Smooth muscle cell (in vitro differentiated cells): Measurements from ENCODE around the gene KCND3. TPM values are rescaled to one million over a fixed set of nuclear protein-coding genes. Genes with fewer than 3 reads are reported as not detected.

ENCODE experiments used
- DNase-seq: peaks from one replicate; lab custom pipeline; 2025; ENCODE audit not compliant: unreplicated experiment; lab: John Stamatoyannopoulos, UW
- H2AFZ ChIP-seq: fragments of 200-600 bp; sonication (generic); 2 replicates; pipeline ENCODE4 v1.6.0; 2016; ENCODE audit warnings: antibody characterized with exemption, low read depth, mild to moderate bottlenecking
- H3F3A ChIP-seq: fragments of 200-600 bp; sonication (generic); 2 replicates; pipeline ENCODE4 v1.6.0; 2017; ENCODE audit warnings: antibody characterized with exemption, low read depth
- H3K27ac ChIP-seq: fragments of 200-600 bp; sonication (generic); 2 replicates; pipeline ENCODE4 v1.5.1; 2016; ENCODE audit warnings: low read depth, mild to moderate bottlenecking
- H3K27me3 ChIP-seq: fragments of 200-600 bp; sonication (generic); 2 replicates; pipeline ENCODE4 v1.6.1; 2016; ENCODE audit warnings: low read depth, mild to moderate bottlenecking
- H3K36me3 ChIP-seq: fragments of 200-600 bp; sonication (generic); 2 replicates; pipeline ENCODE4 v1.5.1; 2016; ENCODE audit warnings: low read depth
- H3K4me1 ChIP-seq: fragments of 200-600 bp; sonication (generic); 2 replicates; pipeline ENCODE4 v1.5.1; 2016; ENCODE audit warnings: low read depth
- H3K4me2 ChIP-seq: fragments of 200-600 bp; sonication (generic); 2 replicates; pipeline ENCODE4 v1.6.0; 2016; ENCODE audit warnings: mild to moderate bottlenecking
- H3K4me3 ChIP-seq: fragments of 200-600 bp; sonication (generic); 2 replicates; pipeline ENCODE4 v1.5.1; 2016; ENCODE audit warnings: mild to moderate bottlenecking
- H3K79me2 ChIP-seq: fragments of 200-600 bp; sonication (generic); 2 replicates; pipeline ENCODE4 v1.6.0; 2016; ENCODE audit warnings: low read depth, mild to moderate bottlenecking
- H3K9ac ChIP-seq: fragments of 200-600 bp; sonication (generic); 2 replicates; pipeline ENCODE4 v1.6.0; 2016; ENCODE audit warnings: low read depth
- H3K9me3 ChIP-seq: fragments of 200-600 bp; sonication (generic); replicated peaks from 2 replicates; pipeline ENCODE4 v1.5.1; 2016; ENCODE audit warnings: low read depth
- H4K20me1 ChIP-seq: fragments of 200-600 bp; sonication (generic); 2 replicates; pipeline ENCODE4 v1.6.0; 2016; ENCODE audit warnings: low read depth
- WGBS: methylation state at CpG from one replicate; pipeline ENCODE4 v1.1.7; 2016; ENCODE audit warnings: low lambda C conversion rate; 5-methylcytosine and 5-hydroxymethylcytosine counted together
- polyA plus RNA-seq: library from polyadenylated mRNA; unstranded; fragments of >200 nt; fragmentation: Nextera tagmentation; extraction: Ambion mirVana; gene quantifications from 2 replicates; pipeline ENCODE4 v1.2.1, GENCODE V29; 2016
- total RNA-seq: library from RNA; depleted of rRNA; stranded (reverse); fragments of >200 nt; gene quantifications from 2 replicates; pipeline ENCODE4 v1.2.3, GENCODE V29; 2014
- TF ChIP-seq, protein P1 (sequence below): fragments of 200-600 bp; sonication (generic); IDR thresholded peaks from 2 replicates; pipeline ENCODE4 v1.5.1; 2017; ENCODE audit warnings: borderline replicate concordance, mild to moderate bottlenecking, antibody characterized with exemption; ENCODE audit not compliant: insufficient read depth, poor library complexity, severe bottlenecking

KCND3 gene
- total and polyA plus RNA-seq, 2 experiments from 2014 or later = 0.97 to 2.2 TPM

GRCh38 chr1:111842411-111842810, 147.1 kb downstream of the KCND3 start:
- WGBS = 92% methylated on average over 3 of the region's 3 CpGs
- TF ChIP-seq, protein P1, sequence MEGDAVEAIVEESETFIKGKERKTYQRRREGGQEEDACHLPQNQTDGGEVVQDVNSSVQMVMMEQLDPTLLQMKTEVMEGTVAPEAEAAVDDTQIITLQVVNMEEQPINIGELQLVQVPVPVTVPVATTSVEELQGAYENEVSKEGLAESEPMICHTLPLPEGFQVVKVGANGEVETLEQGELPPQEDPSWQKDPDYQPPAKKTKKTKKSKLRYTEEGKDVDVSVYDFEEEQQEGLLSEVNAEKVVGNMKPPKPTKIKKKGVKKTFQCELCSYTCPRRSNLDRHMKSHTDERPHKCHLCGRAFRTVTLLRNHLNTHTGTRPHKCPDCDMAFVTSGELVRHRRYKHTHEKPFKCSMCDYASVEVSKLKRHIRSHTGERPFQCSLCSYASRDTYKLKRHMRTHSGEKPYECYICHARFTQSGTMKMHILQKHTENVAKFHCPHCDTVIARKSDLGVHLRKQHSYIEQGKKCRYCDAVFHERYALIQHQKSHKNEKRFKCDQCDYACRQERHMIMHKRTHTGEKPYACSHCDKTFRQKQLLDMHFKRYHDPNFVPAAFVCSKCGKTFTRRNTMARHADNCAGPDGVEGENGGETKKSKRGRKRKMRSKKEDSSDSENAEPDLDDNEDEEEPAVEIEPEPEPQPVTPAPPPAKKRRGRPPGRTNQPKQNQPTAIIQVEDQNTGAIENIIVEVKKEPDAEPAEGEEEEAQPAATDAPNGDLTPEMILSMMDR = no peak

DNA sequence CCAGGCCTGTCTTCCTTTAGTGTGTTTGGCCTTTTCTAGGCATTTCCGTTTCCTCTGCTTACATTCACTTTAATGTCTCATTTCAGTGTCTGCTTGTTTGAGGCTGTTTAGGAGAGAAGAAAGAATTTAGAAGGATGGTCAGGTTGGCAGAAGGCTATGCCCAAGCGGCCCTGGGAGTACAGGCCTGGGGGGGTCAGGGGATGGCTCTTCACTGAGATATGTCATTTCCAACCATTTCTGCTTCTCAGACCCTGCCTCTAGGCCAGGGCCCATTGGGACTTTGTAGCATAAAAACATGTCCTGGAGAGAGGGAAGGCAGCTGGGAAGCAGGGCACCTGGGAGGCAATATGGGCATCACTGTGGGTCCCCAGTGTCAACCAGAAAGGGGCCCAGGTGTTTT, 147.7 kb downstream of the KCND3 start:
- Histone ChIP-seq H3K4me1 (no peaks in the 10 kb centered on the region), H3K9ac (no peak overlapping the region), H3K4me2 (no peak overlapping the region), H3K27me3 (no peaks in the 10 kb centered on the region), H3K4me3 (no peak overlapping the region), H3K27ac (no peak overlapping the region), H4K20me1 (no peaks in the 10 kb centered on the region), H3F3A (no peaks in the 10 kb centered on the region), H3K9me3 (no peaks in the 10 kb centered on the region), H3K79me2 (no peaks in the 10 kb centered on the region), H2AFZ (no peak overlapping the region), H3K36me3 (no peaks in the 10 kb centered on the region)
- WGBS = 93% methylated on average over 2 of the region's 2 CpGs
- DNase-seq = no peak
- TF ChIP-seq, protein P1 = no peak

More at GRCh38 chr1:111842411-111842810, 147.1 kb downstream of the KCND3 start:
- Histone ChIP-seq H4K20me1 (no peaks in the 10 kb centered on the region), H3K4me2 (no peak overlapping the region), H3K79me2 (no peaks in the 10 kb centered on the region), H3K4me1 (no peaks in the 10 kb centered on the region), H3K36me3 (no peaks in the 10 kb centered on the region), H2AFZ (no peak overlapping the region), H3K27ac (no peak overlapping the region), H3K9ac (no peak overlapping the region), H3K27me3 (no peaks in the 10 kb centered on the region), H3K9me3 (no peaks in the 10 kb centered on the region), H3F3A (no peaks in the 10 kb centered on the region), H3K4me3 (no peak overlapping the region)
- DNase-seq = no peak

GRCh38 chr1:111841189-111841588, 148.3 kb downstream of the KCND3 start:
- Histone ChIP-seq H2AFZ (no peak overlapping the region), H3K9me3 (no peaks in the 10 kb centered on the region), H3K27me3 (no peaks in the 10 kb centered on the region), H3K36me3 (no peaks in the 10 kb centered on the region), H3F3A (no peaks in the 10 kb centered on the region), H3K4me2 (no peak overlapping the region), H4K20me1 (no peaks in the 10 kb centered on the region), H3K9ac (no peak overlapping the region), H3K4me1 (no peaks in the 10 kb centered on the region), H3K4me3 (no peak overlapping the region), H3K27ac (no peak overlapping the region), H3K79me2 (no peaks in the 10 kb centered on the region)
- TF ChIP-seq, protein P1 = no peak
- WGBS = 87% methylated on average over 7 of the region's 7 CpGs
- no peak for DNase-seq

DNA sequence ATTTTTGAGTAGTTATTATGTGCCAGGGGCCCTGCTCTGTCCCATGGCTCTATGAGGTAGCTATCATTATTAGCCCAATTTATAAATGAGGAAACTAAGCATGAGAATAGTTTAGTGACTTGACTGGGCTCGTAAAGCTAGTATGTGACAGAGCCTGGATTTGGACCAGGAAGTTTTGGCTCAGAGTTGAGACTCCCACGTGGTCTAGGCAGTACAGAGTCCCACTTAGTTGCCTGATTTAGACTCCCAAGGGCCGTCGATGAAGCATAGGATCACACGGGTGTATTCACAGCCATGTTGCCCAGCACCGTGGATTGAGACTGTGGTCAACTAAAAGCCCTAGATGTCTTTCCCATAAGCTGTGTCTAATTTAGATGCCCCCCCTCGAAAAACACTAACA, 152.1 kb downstream of the KCND3 start:
- H4K20me1 ChIP-seq = no peaks in the 10 kb centered on the region
- WGBS = 48% methylated on average over 7 of the region's 7 CpGs
- H3K4me3 ChIP-seq = no peak overlapping the region
- no peaks in the 10 kb centered on the region for H3K36me3 ChIP-seq
- no peaks in the 10 kb centered on the region for H3K79me2 ChIP-seq
- no peak for DNase-seq
- H3K9me3 ChIP-seq = no peaks in the 10 kb centered on the region
- H3K27ac ChIP-seq = no peak overlapping the region
- no peaks in the 10 kb centered on the region for H3K4me1 ChIP-seq
- no peak overlapping the region for H3K9ac ChIP-seq
- TF ChIP-seq, protein P1 = no peak
- H2AFZ ChIP-seq = no peak overlapping the region
- H3K4me2 ChIP-seq = no peak overlapping the region
- H3K27me3 ChIP-seq = no peaks in the 10 kb centered on the region
- H3F3A ChIP-seq = no peaks in the 10 kb centered on the region
